ENCODE data around the gene HOXC10. TPM values are rescaled to one million over a fixed set of nuclear protein-coding genes. Genes with fewer than 3 reads are reported as not detected.

The HOXC10 gene
- total RNA-seq, 1 donor from 2014 or later, result 1.8 TPM

- Mint-ChIP-seq H3K9me3 (no peaks in the 10 kb centered on the region), H3K36me3 (ENCODE audit: low read depth) (peaks cover 6% of the 10 kb centered on the region)
Measured at GRCh38 chr12:54033106-54033979, 48.4 kb downstream of the HOXC10 start.

DNA sequence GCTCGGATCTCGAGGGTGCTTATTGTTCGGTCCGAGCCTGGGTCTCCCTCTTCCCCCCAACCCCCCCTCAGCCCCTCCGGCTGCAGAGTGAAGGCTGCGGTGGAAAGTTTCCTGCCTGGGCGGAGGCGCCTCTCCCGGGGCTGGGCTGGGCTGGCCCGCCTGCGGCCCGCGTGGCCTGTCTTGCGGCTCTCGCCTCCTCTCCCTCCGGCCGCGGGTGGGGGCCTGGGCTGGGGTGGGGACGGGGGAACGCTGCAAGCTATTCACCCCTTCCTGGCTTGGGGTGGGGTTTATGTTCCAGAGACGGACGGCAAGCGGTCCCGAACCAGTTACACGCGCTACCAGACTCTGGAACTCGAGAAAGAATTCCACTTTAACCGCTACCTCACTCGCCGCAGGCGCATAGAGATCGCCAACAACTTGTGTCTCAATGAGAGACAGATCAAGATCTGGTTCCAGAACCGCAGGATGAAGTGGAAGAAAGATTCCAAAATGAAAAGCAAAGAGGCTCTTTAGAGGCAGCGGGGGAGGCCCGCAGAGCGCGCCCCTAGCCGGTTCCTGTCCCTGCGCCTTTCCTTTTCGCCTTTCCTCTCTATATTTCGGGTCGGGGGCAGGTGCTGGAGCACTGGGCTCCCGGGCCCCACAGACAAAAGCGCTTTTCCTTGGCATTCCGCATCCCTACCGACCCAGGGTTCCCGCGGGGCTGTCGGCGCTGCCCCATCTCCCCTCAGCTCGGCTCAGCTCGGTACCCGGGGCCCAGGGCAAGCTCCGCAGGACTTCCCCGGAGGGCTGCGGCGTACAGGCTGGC, 49.2 kb downstream of the HOXC10 start:
- peaks cover 97% of the 10 kb centered on the region for H3K27me3 Mint-ChIP-seq (ENCODE audit: low read depth)
- no peaks in the 10 kb centered on the region for H3K4me1 Mint-ChIP-seq
- DNase-seq (ENCODE audit: low read depth, low spot score), result no peak

More at GRCh38 chr12:54033106-54033979, 48.4 kb downstream of the HOXC10 start:
- no peak for DNase-seq (ENCODE audit: low read depth, low spot score)
- Mint-ChIP-seq H3K4me1 (no peaks in the 10 kb centered on the region), H3K27ac (ENCODE audit: unreplicated experiment) (peak overlapping the region; percentile 73), H3K4me3 (peak overlapping the region; percentile 88), H3K27me3 (ENCODE audit: low read depth) (peaks cover 97% of the 10 kb centered on the region)
- TF ChIP-seq, protein P1, sequence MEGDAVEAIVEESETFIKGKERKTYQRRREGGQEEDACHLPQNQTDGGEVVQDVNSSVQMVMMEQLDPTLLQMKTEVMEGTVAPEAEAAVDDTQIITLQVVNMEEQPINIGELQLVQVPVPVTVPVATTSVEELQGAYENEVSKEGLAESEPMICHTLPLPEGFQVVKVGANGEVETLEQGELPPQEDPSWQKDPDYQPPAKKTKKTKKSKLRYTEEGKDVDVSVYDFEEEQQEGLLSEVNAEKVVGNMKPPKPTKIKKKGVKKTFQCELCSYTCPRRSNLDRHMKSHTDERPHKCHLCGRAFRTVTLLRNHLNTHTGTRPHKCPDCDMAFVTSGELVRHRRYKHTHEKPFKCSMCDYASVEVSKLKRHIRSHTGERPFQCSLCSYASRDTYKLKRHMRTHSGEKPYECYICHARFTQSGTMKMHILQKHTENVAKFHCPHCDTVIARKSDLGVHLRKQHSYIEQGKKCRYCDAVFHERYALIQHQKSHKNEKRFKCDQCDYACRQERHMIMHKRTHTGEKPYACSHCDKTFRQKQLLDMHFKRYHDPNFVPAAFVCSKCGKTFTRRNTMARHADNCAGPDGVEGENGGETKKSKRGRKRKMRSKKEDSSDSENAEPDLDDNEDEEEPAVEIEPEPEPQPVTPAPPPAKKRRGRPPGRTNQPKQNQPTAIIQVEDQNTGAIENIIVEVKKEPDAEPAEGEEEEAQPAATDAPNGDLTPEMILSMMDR (conservative IDR thresholded peaks at IDR 0.05), result no peak

GRCh38 chr12:54034785-54035310, 49.9 kb downstream of the HOXC10 start:
- Mint-ChIP-seq H3K36me3 (ENCODE audit: low read depth) (peaks cover 3% of the 10 kb centered on the region), H3K4me1 (peaks cover under 1% of the 10 kb centered on the region), H3K27me3 (ENCODE audit: low read depth) (peaks cover 97% of the 10 kb centered on the region), H3K27ac (ENCODE audit: unreplicated experiment) (no peak overlapping the region), H3K9me3 (no peaks in the 10 kb centered on the region), H3K4me3 (peak overlapping the region; percentile 75)
- no peak for DNase-seq (ENCODE audit: low read depth, low spot score)
- TF ChIP-seq, protein P1 (conservative IDR thresholded peaks at IDR 0.05), result no peak

More for the DNA sequence above, 49.2 kb downstream of the HOXC10 start:
- TF ChIP-seq, protein P1 (conservative IDR thresholded peaks at IDR 0.05), result no peak
- Mint-ChIP-seq H3K36me3 (ENCODE audit: low read depth) (peaks cover 6% of the 10 kb centered on the region), H3K27ac (ENCODE audit: unreplicated experiment) (no peak overlapping the region), H3K4me3 (peak overlapping the region; percentile 73), H3K9me3 (no peaks in the 10 kb centered on the region)

DNA sequence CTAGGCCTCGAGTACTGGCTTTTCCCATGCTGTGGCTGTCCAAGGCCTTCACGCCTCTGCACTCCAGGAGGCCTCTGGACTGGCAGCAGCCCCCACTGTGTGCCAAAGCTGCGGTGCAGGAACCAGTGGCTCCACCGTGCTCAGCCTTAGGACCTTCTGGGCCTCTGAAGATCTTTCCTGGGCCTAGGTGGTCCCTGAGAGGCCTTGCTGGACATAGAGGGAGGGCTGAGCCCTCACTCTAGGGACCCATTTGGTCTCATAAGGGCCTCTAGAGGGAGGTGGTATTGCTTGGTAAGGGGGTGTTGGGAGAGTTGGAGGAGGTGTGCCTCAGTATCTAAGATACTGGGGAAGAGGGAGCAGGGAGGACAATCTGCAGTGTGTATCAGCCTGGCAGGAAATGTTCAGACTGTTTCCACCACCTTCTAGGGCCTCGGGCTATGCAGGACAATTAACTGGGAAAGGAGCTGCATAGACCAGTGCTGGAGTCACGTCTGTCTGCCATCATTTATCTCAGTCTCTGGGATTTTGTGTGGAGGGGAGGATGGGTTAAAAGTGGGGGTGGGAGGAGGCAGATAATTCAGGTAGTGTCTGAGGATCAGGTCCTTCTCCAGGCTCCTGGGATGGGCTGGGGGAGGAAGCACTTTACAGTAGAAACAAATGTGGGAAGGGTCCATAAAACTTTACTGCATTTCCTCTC, 50.8 kb downstream of the HOXC10 start:
- Mint-ChIP-seq H3K4me1 (peaks cover 3% of the 10 kb centered on the region), H3K27ac (ENCODE audit: unreplicated experiment) (peak overlapping the region; percentile 43)

More for the DNA sequence above, 50.8 kb downstream of the HOXC10 start:
- TF ChIP-seq, protein P1 (conservative IDR thresholded peaks at IDR 0.05), result no peak
- peaks cover 97% of the 10 kb centered on the region for H3K27me3 Mint-ChIP-seq (ENCODE audit: low read depth)
- peak overlapping the region; percentile 75 for H3K4me3 Mint-ChIP-seq
- no peak for DNase-seq (ENCODE audit: low read depth, low spot score)
- H3K36me3 Mint-ChIP-seq (ENCODE audit: low read depth), result peaks cover 3% of the 10 kb centered on the region
- no peaks in the 10 kb centered on the region for H3K9me3 Mint-ChIP-seq

Measured in neural crest cell (in vitro differentiated cells).